Stimulated activated CD4-positive, alpha-beta T cell treated with anti-CD3 and anti-CD28 coated beads, TNF-alpha, amount 100 ng/mL, for 4 hours (primary cell): ENCODE measurements around the gene AUH.

Source experiments
- DNase-seq, 3 experiments: peaks; one replicate each; pipeline ENCODE4 v3.0.0-alpha.2; 2020; ENCODE audit warnings: low read depth in 3 of 3

The AUH gene

GRCh38 chr9:91188719-91189590 lies 172.8 kb downstream of the AUH start:
- DNase-seq, result no peak

- no peak for DNase-seq
Observed at GRCh38 chr9:91187965-91188344, 173.8 kb downstream of the AUH start.

GRCh38 chr9:91187311-91187964 lies 174.3 kb downstream of the AUH start:
- DNase-seq, result no peak

GRCh38 chr9:91186632-91187108 lies 175.0 kb downstream of the AUH start:
- no peak for DNase-seq

- DNase-seq, result no peak
Observed at GRCh38 chr9:91185193-91185886, 176.4 kb downstream of the AUH start.

- no peak for DNase-seq
Observed at GRCh38 chr9:91182429-91183225, 179.1 kb downstream of the AUH start.

- DNase-seq, result no peak
Observed at GRCh38 chr9:91181541-91181940, 180.2 kb downstream of the AUH start.

GRCh38 chr9:91180930-91181268 lies 180.8 kb downstream of the AUH start:
- no peak for DNase-seq

GRCh38 chr9:91180240-91180929 lies 181.3 kb downstream of the AUH start:
- no peak for DNase-seq

GRCh38 chr9:91179237-91180138 lies 182.2 kb downstream of the AUH start:
- no peak for DNase-seq

GRCh38 chr9:91178281-91179236 lies 183.2 kb downstream of the AUH start:
- DNase-seq, result no peak

- no peak for DNase-seq
Observed at GRCh38 chr9:91177661-91178280, 183.9 kb downstream of the AUH start.

- no peak for DNase-seq
Observed at GRCh38 chr9:91177081-91177480, 184.6 kb downstream of the AUH start.

- DNase-seq, result no peak
Observed at GRCh38 chr9:91176426-91176825, 185.3 kb downstream of the AUH start.

GRCh38 chr9:91174772-91175171 lies 186.9 kb downstream of the AUH start:
- DNase-seq, result no peak

GRCh38 chr9:91172329-91172728 lies 189.4 kb downstream of the AUH start:
- no peak for DNase-seq

GRCh38 chr9:91170951-91171350 lies 190.8 kb downstream of the AUH start:
- DNase-seq, result no peak

- DNase-seq, result no peak
Observed at GRCh38 chr9:91166796-91167366, 194.8 kb downstream of the AUH start.
